Measurements from ENCODE around the gene MRPL58. TPM values are rescaled to one million over a fixed set of nuclear protein-coding genes. Genes with fewer than 3 reads are reported as not detected.

MRPL58 gene
- polyA plus RNA-seq, 3 donors: 18.9 to 52.6 (median 44.4) TPM

DNA sequence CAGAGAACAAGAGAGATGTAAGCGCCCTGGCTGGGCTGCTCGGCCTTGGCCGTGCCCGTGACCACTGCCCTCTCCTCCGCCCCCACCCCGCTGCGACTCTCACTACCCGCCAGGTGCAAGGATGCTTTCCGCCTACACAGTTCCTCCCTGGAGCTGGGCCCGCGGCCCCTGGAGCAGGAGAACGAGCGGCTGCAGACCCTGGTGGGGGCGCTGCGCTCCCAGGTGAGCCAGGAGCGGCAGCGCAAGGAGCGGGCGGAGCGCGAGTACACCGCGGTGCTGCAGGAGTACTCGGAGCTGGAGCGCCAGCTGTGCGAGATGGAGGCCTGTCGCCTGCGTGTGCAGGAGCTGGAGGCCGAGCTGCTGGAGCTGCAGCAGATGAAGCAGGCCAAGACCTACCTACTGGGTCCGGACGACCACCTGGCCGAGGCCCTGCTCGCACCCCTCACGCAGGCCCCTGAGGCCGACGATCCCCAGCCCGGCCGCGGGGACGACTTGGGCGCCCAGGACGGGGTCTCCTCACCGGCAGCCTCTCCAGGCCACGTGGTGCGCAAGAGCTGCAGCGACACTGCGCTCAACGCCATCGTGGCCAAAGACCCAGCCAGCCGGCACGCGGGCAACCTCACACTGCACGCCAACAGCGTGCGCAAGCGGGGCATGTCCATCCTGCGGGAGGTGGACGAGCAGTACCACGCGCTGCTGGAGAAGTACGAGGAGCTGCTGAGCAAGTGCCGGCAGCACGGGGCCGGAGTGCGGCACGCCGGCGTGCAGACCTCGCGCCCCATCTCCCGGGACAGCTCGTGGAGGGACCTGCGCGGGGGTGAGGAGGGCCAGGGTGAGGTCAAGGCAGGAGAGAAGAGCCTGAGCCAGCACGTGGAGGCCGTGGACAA is 9.2 kb upstream of the MRPL58 start:
- Histone ChIP-seq H3K9me3 (replicated peaks in 1 of 2; ENCODE audit: control insufficient read depth in 1 of 2, insufficient read depth in 1 of 2, low read length in 2 of 2) (no peaks in the 10 kb centered on the region), H3K9ac (ENCODE audit: insufficient read depth, low read length, poor library complexity, severe bottlenecking) (no peak overlapping the region), H2AFZ (ENCODE audit: insufficient read depth, low read depth, low read length, poor library complexity, severe bottlenecking) (no peak overlapping the region), H3K27ac (ENCODE audit: low read depth in 1 of 2, low read length in 2 of 2) (no peak overlapping the region), H3K27me3 (ENCODE audit: control insufficient read depth in 2 of 2, insufficient read depth in 2 of 2, low read length in 2 of 2) (no peaks in the 10 kb centered on the region), H3K4me3 (replicated peaks in 1 of 3; ENCODE audit: low read depth in 2 of 3, low read length in 3 of 3) (no peak overlapping the region), H3K79me2 (ENCODE audit: insufficient read depth, low read length) (no peaks in the 10 kb centered on the region), H3K4me1 (ENCODE audit: control insufficient read depth in 1 of 2, insufficient read depth in 2 of 2, low read length in 2 of 2) (no peaks in the 10 kb centered on the region), H3K4me2 (replicated peaks; ENCODE audit: extremely low read depth, low read length, poor library complexity, severe bottlenecking) (no peak overlapping the region), H4K20me1 (ENCODE audit: insufficient read depth, low read length) (no peaks in the 10 kb centered on the region), H3K36me3 (replicated peaks in 1 of 2; ENCODE audit: control insufficient read depth in 1 of 2, insufficient read depth in 2 of 2, low read length in 2 of 2) (no peaks in the 10 kb centered on the region)
- peaks cover 14% of the 10 kb centered on the region for H3K4me1 Mint-ChIP-seq
- no peak for DNase-seq
- intact Hi-C loops (cut with micrococcal nuclease): loop anchor here in 1 of 2 donors (5.0 kb wide), 1 partner anchor 41 kb away; no protein-coding TSS in a partner anchor
- H3K9me3 Mint-ChIP-seq: no peaks in the 10 kb centered on the region
- H3K27me3 Mint-ChIP-seq (ENCODE audit: low read depth in 3 of 3): peaks cover 2 to 6% (median 4%) of the 10 kb centered on the region in 3 donors
- 95% methylated on average over 72 of the region's 76 CpGs for WGBS (ENCODE audit: insufficient coverage)
- H3K4me3 Mint-ChIP-seq: no peak overlapping the region
- TF ChIP-seq, protein P1, sequence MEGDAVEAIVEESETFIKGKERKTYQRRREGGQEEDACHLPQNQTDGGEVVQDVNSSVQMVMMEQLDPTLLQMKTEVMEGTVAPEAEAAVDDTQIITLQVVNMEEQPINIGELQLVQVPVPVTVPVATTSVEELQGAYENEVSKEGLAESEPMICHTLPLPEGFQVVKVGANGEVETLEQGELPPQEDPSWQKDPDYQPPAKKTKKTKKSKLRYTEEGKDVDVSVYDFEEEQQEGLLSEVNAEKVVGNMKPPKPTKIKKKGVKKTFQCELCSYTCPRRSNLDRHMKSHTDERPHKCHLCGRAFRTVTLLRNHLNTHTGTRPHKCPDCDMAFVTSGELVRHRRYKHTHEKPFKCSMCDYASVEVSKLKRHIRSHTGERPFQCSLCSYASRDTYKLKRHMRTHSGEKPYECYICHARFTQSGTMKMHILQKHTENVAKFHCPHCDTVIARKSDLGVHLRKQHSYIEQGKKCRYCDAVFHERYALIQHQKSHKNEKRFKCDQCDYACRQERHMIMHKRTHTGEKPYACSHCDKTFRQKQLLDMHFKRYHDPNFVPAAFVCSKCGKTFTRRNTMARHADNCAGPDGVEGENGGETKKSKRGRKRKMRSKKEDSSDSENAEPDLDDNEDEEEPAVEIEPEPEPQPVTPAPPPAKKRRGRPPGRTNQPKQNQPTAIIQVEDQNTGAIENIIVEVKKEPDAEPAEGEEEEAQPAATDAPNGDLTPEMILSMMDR (IDR thresholded peaks at IDR 0.05): no peak
- no peaks in the 10 kb centered on the region for H3K36me3 Mint-ChIP-seq
- H3K27ac Mint-ChIP-seq: no peak overlapping the region

DNA sequence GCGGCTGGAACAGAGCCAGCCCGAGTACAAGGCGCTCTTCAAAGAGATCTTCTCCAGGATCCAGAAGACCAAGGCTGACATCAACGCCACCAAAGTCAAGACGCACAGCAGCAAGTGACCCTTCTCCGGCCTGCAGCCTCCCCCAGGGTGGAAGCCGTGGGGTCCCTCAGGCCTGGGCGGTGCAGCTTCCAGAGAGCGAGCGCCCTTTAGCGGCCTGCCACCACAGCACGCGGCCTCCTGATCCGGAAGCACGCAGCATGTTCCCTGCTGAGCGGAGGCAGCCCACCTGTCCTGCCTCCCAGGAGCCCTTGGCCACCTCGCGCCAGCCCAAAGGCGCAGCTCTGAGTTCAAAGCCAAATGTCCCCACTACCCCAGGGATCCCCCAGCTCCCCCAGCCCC is 8.5 kb upstream of the MRPL58 start:
- Mint-ChIP-seq H3K27me3 (ENCODE audit: low read depth in 3 of 3) (peaks cover 3 to 6% (median 4%) of the 10 kb centered on the region in 3 donors), H3K4me3 (no peak overlapping the region), H3K27ac (no peak overlapping the region), H3K36me3 (no peaks in the 10 kb centered on the region), H3K9me3 (no peaks in the 10 kb centered on the region), H3K4me1 (peaks cover 8% of the 10 kb centered on the region)
- Histone ChIP-seq H3K36me3 (replicated peaks in 1 of 2; ENCODE audit: control insufficient read depth in 1 of 2, insufficient read depth in 2 of 2, low read length in 2 of 2) (no peaks in the 10 kb centered on the region), H3K27me3 (ENCODE audit: control insufficient read depth in 2 of 2, insufficient read depth in 2 of 2, low read length in 2 of 2) (no peaks in the 10 kb centered on the region), H3K9ac (ENCODE audit: insufficient read depth, low read length, poor library complexity, severe bottlenecking) (no peak overlapping the region), H3K9me3 (replicated peaks in 1 of 2; ENCODE audit: control insufficient read depth in 1 of 2, insufficient read depth in 1 of 2, low read length in 2 of 2) (no peaks in the 10 kb centered on the region), H3K79me2 (ENCODE audit: insufficient read depth, low read length) (no peaks in the 10 kb centered on the region), H3K4me2 (replicated peaks; ENCODE audit: extremely low read depth, low read length, poor library complexity, severe bottlenecking) (no peak overlapping the region), H4K20me1 (ENCODE audit: insufficient read depth, low read length) (no peaks in the 10 kb centered on the region), H3K27ac (ENCODE audit: low read depth in 1 of 2, low read length in 2 of 2) (no peak overlapping the region), H3K4me3 (replicated peaks in 1 of 3; ENCODE audit: low read depth in 2 of 3, low read length in 3 of 3) (no peak overlapping the region), H2AFZ (ENCODE audit: insufficient read depth, low read depth, low read length, poor library complexity, severe bottlenecking) (no peak overlapping the region), H3K4me1 (ENCODE audit: control insufficient read depth in 1 of 2, insufficient read depth in 2 of 2, low read length in 2 of 2) (no peaks in the 10 kb centered on the region)
- TF ChIP-seq, protein P1 (IDR thresholded peaks at IDR 0.05): no peak
- WGBS (ENCODE audit: insufficient coverage): 95% methylated on average over 16 of the region's 19 CpGs
- DNase-seq: no peak
- intact Hi-C loops (cut with micrococcal nuclease): loop anchor here in 1 of 2 donors (5.0 kb wide), 1 partner anchor 42 kb away; no protein-coding TSS in a partner anchor
